ENCODE measurements around the gene IL12RB2. TPM values are rescaled to one million over a fixed set of nuclear protein-coding genes. Genes with fewer than 3 reads are reported as not detected.

The IL12RB2 gene
- total RNA-seq, 1 experiment from 2014 or later: not detected

DNA sequence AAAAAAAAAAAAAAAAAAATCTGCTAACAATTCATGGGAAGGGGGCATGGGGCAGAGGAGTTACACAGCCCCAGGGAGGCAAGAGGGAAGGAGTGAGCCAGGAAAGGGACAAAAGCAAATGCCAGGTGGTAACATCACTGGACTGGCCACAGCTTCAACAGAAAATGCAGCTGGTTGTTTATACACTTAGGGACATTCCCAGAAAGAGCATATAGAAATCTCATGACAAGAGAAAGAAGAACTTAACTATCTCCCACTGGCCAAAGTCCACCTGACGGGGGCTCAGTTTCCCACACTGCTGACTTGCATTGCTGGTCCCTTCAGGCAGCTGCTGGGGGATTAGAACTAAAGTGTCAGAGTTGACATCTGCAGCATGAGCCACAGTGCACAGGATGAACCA is 14.8 kb downstream of the IL12RB2 start:
- intact Hi-C loops (cut with micrococcal nuclease): no loop called here

DNA sequence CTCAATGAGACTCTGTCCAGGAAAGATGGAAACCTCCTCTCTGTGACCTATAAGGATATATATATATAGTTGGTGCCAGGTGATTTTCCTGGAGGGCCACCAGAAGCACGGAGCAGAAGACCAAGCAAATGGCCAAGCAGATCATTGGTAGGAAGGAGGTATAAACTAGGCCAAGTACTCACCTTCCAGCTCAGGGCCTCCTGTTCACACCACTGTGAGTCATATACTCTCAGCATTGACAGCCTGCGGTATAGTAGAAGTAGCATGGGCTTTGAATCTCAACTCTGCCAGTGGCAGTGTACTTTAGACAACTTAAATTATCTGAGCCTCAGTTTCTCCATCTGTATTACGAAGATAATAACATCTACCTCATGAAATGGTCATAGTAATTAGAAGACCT is 15.4 kb downstream of the IL12RB2 start:
- Histone ChIP-seq H2AFZ (ENCODE audit: low read length) (no peak overlapping the region), H3K9ac (ENCODE audit: low read length) (no peak overlapping the region), H3K36me3 (ENCODE audit: low read depth, low read length) (no peaks in the 10 kb centered on the region), H3K9me2 (replicated peaks; ENCODE audit: low read length) (no peaks in the 10 kb centered on the region), H4K20me1 (ENCODE audit: low read length) (no peaks in the 10 kb centered on the region), H3K27me3 (ENCODE audit: low read length) (no peaks in the 10 kb centered on the region; the same call in 1 of the 2 replicates), H3F3A (ENCODE audit: low read length, unreplicated experiment) (no peaks in the 10 kb centered on the region), H3K4me1 (ENCODE audit: insufficient read depth, low read length) (no peaks in the 10 kb centered on the region), H3K4me3 (ENCODE audit: low read length) (no peak overlapping the region), H3K79me2 (ENCODE audit: low read length) (no peaks in the 10 kb centered on the region), H3K4me2 (ENCODE audit: low read length) (no peak overlapping the region), H3K27ac (ENCODE audit: low read length) (no peak overlapping the region), H3K9me3 (ENCODE audit: low read length) (no peaks in the 10 kb centered on the region)
- ATAC-seq (no peak), DNase-seq (no peak)
- TF ChIP-seq EZH2phosphoT487 (IDR thresholded peaks at IDR 0.05; ENCODE audit: borderline replicate concordance, low read length) (no peak), EZH2 (IDR thresholded peaks at IDR 0.05; ENCODE audit: low read length, unreplicated experiment) (no peak)
- TF ChIP-seq, protein P1, sequence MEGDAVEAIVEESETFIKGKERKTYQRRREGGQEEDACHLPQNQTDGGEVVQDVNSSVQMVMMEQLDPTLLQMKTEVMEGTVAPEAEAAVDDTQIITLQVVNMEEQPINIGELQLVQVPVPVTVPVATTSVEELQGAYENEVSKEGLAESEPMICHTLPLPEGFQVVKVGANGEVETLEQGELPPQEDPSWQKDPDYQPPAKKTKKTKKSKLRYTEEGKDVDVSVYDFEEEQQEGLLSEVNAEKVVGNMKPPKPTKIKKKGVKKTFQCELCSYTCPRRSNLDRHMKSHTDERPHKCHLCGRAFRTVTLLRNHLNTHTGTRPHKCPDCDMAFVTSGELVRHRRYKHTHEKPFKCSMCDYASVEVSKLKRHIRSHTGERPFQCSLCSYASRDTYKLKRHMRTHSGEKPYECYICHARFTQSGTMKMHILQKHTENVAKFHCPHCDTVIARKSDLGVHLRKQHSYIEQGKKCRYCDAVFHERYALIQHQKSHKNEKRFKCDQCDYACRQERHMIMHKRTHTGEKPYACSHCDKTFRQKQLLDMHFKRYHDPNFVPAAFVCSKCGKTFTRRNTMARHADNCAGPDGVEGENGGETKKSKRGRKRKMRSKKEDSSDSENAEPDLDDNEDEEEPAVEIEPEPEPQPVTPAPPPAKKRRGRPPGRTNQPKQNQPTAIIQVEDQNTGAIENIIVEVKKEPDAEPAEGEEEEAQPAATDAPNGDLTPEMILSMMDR (conservative IDR thresholded peaks at IDR 0.05; ENCODE audit: low read depth, low read length): no peak
- intact Hi-C loops (cut with micrococcal nuclease): no loop called here
- BruUV-seq (replicated peaks): no TSS peak
- CTCF ChIA-PET: no interaction called here
- POLR2A ChIA-PET (ENCODE audit: unreplicated experiment): no interaction called here

More for the DNA sequence above, 14.8 kb downstream of the IL12RB2 start:
- Histone ChIP-seq H3K27ac (ENCODE audit: low read length) (no peak overlapping the region), H3K4me3 (ENCODE audit: low read length) (no peak overlapping the region), H2AFZ (ENCODE audit: low read length) (no peak overlapping the region), H3K36me3 (ENCODE audit: low read depth, low read length) (no peaks in the 10 kb centered on the region), H3K9me2 (replicated peaks; ENCODE audit: low read length) (no peaks in the 10 kb centered on the region), H3K79me2 (ENCODE audit: low read length) (no peaks in the 10 kb centered on the region), H3K9ac (ENCODE audit: low read length) (no peak overlapping the region), H3K4me2 (ENCODE audit: low read length) (no peak overlapping the region), H4K20me1 (ENCODE audit: low read length) (no peaks in the 10 kb centered on the region), H3K27me3 (ENCODE audit: low read length) (no peaks in the 10 kb centered on the region; the same call in 1 of the 2 replicates), H3K4me1 (ENCODE audit: insufficient read depth, low read length) (no peaks in the 10 kb centered on the region), H3F3A (ENCODE audit: low read length, unreplicated experiment) (no peaks in the 10 kb centered on the region), H3K9me3 (ENCODE audit: low read length) (no peaks in the 10 kb centered on the region)
- ChIA-PET POLR2A (ENCODE audit: unreplicated experiment) (no interaction called here), CTCF (no interaction called here)
- TF ChIP-seq, protein P1 (conservative IDR thresholded peaks at IDR 0.05; ENCODE audit: low read depth, low read length): no peak
- no peak for TF ChIP-seq EZH2phosphoT487 (IDR thresholded peaks at IDR 0.05; ENCODE audit: borderline replicate concordance, low read length)
- TF ChIP-seq EZH2 (IDR thresholded peaks at IDR 0.05; ENCODE audit: low read length, unreplicated experiment): no peak
- no peak for DNase-seq
- BruUV-seq (replicated peaks): no TSS peak
- ATAC-seq: no peak

DNA sequence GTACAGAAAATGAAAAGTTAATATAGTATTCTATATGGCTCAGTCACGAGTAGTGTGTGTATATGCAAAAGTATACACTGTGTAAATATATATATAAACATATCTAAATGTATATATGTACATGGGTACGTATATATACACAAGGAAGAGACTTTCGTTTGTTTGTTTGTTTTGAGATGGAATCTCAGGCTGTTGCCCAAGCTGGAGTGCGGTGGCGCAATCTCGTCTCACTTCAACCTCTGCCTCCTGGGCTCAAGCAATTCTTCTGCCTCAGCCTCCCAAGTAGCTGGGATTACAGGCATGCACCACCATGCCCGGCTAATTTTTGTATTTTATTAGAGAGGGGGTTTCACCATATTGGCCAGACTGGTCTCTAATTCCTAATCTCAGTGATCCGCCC is 16.4 kb downstream of the IL12RB2 start:
- no peaks in the 10 kb centered on the region for H3K4me1 ChIP-seq (ENCODE audit: insufficient read depth, low read length)
- no peaks in the 10 kb centered on the region for H3K9me3 ChIP-seq (ENCODE audit: low read length)
- H4K20me1 ChIP-seq (ENCODE audit: low read length): no peaks in the 10 kb centered on the region
- no peak overlapping the region for H3K27ac ChIP-seq (ENCODE audit: low read length)
- DNase-seq: no peak
- no peaks in the 10 kb centered on the region for H3K36me3 ChIP-seq (ENCODE audit: low read depth, low read length)
- H3F3A ChIP-seq (ENCODE audit: low read length, unreplicated experiment): no peaks in the 10 kb centered on the region
- H3K4me3 ChIP-seq (ENCODE audit: low read length): no peak overlapping the region
- no peaks in the 10 kb centered on the region for H3K9me2 ChIP-seq (replicated peaks; ENCODE audit: low read length)
- no peak for TF ChIP-seq EZH2 (IDR thresholded peaks at IDR 0.05; ENCODE audit: low read length, unreplicated experiment)
- H3K27me3 ChIP-seq (ENCODE audit: low read length): no peaks in the 10 kb centered on the region; the same call in 1 of the 2 replicates
- ATAC-seq: no peak
- no peaks in the 10 kb centered on the region for H3K79me2 ChIP-seq (ENCODE audit: low read length)
- no peak overlapping the region for H2AFZ ChIP-seq (ENCODE audit: low read length)
- POLR2A ChIA-PET (ENCODE audit: unreplicated experiment): no interaction called here
- CTCF ChIA-PET: no interaction called here
- BruUV-seq (replicated peaks): no TSS peak
- H3K4me2 ChIP-seq (ENCODE audit: low read length): no peak overlapping the region
- intact Hi-C loops (cut with micrococcal nuclease): no loop called here
- H3K9ac ChIP-seq (ENCODE audit: low read length): no peak overlapping the region
